Keratinocyte (primary cell): ENCODE data around the gene APOA4. TPM values are rescaled to one million over a fixed set of nuclear protein-coding genes. Genes with fewer than 3 reads are reported as not detected.

Experiments used
- DNase-seq: peaks from one replicate; pipeline ENCODE4 v3.0.0-alpha.2; 2011; ENCODE audit warnings: low read depth, missing footprints, low spot score
- FAIRE-seq: peaks from 2 replicates; lab custom pipeline; 2011; peaks lifted over from hg19 to GRCh38; lab: Jason Lieb, UNC
- H2AFZ ChIP-seq: 2 replicates; pipeline ENCODE4 v1.6.0; 2012; ENCODE audit warnings: low read length, control low read depth, inconsistent platforms; ENCODE audit not compliant: control insufficient read depth
- H3K27ac ChIP-seq: 2 replicates; pipeline ENCODE4 v1.5.1; 2011; ENCODE audit warnings: low read length; ENCODE audit not compliant: control insufficient read depth, insufficient read depth
- H3K27me3 ChIP-seq: 3 replicates; pipeline ENCODE4 v1.6.0; 2011; ENCODE audit warnings: low read length; ENCODE audit not compliant: control insufficient read depth, insufficient read depth; ENCODE audit errors: extremely low read depth
- H3K36me3 ChIP-seq, 2 experiments: 2 replicates in 1 of 2; 3 replicates in 1 of 2; pipeline ENCODE4 v1.5.1; 2011; ENCODE audit warnings: low read length in 2 of 2, mild to moderate bottlenecking in 1 of 2; ENCODE audit not compliant: control insufficient read depth in 2 of 2, insufficient read depth in 2 of 2; ENCODE audit errors: extremely low read depth in 1 of 2
- H3K4me1 ChIP-seq: 3 replicates; pipeline ENCODE4 v1.5.1; 2011; ENCODE audit warnings: low read length; ENCODE audit not compliant: control insufficient read depth, insufficient read depth; ENCODE audit errors: extremely low read depth
- H3K4me2 ChIP-seq: 3 replicates; pipeline ENCODE4 v1.6.0; 2011; ENCODE audit warnings: low read depth, low read length; ENCODE audit not compliant: control insufficient read depth, insufficient read depth; ENCODE audit errors: extremely low read depth
- H3K4me3 ChIP-seq, 3 experiments: fragments of 200-600 bp in 1 of 3; sonication (generic) in 1 of 3; 2 replicates in 2 of 3; 3 replicates in 1 of 3; pipeline ENCODE4 v1.5.1; 2011 to 2016; ENCODE audit warnings: low read length in 3 of 3, mild to moderate bottlenecking in 3 of 3, control low read depth in 2 of 3, inconsistent platforms in 1 of 3, low read depth in 1 of 3, mixed read lengths in 1 of 3, mixed run types in 1 of 3, moderate library complexity in 1 of 3; ENCODE audit not compliant: control insufficient read depth in 2 of 3, insufficient read depth in 2 of 3; ENCODE audit errors: extremely low read depth in 1 of 3
- H3K79me2 ChIP-seq: 2 replicates; pipeline ENCODE4 v1.6.0; 2012; ENCODE audit warnings: low read length; ENCODE audit not compliant: control insufficient read depth, insufficient read depth
- H3K9ac ChIP-seq: 3 replicates; pipeline ENCODE4 v1.6.0; 2011; ENCODE audit warnings: low read length; ENCODE audit not compliant: control insufficient read depth, insufficient read depth; ENCODE audit errors: extremely low read depth
- H3K9me1 ChIP-seq: 3 replicates; pipeline ENCODE4 v1.6.0; 2011; ENCODE audit warnings: low read length; ENCODE audit not compliant: control insufficient read depth, insufficient read depth; ENCODE audit errors: extremely low read depth
- H3K9me3 ChIP-seq: 2 replicates; pipeline ENCODE4 v1.5.1; 2012; ENCODE audit warnings: low read depth, low read length; ENCODE audit not compliant: control insufficient read depth
- H4K20me1 ChIP-seq: 3 replicates; pipeline ENCODE4 v1.6.0; 2011; ENCODE audit warnings: low read length; ENCODE audit not compliant: control insufficient read depth, insufficient read depth; ENCODE audit errors: extremely low read depth
- CTCF ChIP-seq, 3 experiments: IDR thresholded peaks in 1 of 3; conservative IDR thresholded peaks in 1 of 3; optimal IDR thresholded peaks in 1 of 3; 2 replicates in 2 of 3; 3 replicates in 1 of 3; pipeline versions ENCODE3 to v1.5.1; 2011; ENCODE audit warnings: low read length in 3 of 3, mild to moderate bottlenecking in 3 of 3, moderate library complexity in 2 of 3, control low read depth in 1 of 3, inconsistent platforms in 1 of 3; ENCODE audit not compliant: insufficient read depth in 2 of 3; ENCODE audit errors: extremely low read depth in 1 of 3
- EZH2 ChIP-seq: IDR thresholded peaks from one replicate; pipeline ENCODE4 v1.6.1; 2012; ENCODE audit warnings: inconsistent platforms, mild to moderate bottlenecking, low read length, moderate library complexity
- dilution Hi-C: fragments of 300-500 bp; cut with MboI; formaldehyde crosslinking; loops from one replicate; pipeline ENCODE4 v1.7.0; 2020; ENCODE audit warnings: low sequenced_read_pairs; ENCODE audit not compliant: extremely low pct_ligation_motif_present
- polyA plus RNA-seq, 5 experiments: library from polyadenylated mRNA; depleted of rRNA in 3 of 5; stranded (reverse) in 3 of 5; stranded (forward) in 1 of 5; unstranded in 1 of 5; fragments of >200 nt; gene quantifications; 1 replicate in 1 of 5; 2 replicates in 3 of 5; 3 replicates in 1 of 5; pipeline versions ENCODE4 v1.2.1 to v1.2.3, GENCODE V29; 2011 to 2012; ENCODE audit warnings: missing spikeins in 2 of 5, low read depth in 1 of 5, low replicate concordance in 1 of 5

Gene APOA4
- polyA plus RNA-seq, 1 donor (not counting 4 experiments of a cell fraction or from before 2014, with no cell fraction given): not detected

- TF ChIP-seq CTCF (optimal IDR thresholded peaks at IDR 0.05 in 1 of 3, IDR thresholded peaks at IDR 0.05 in 1 of 3, conservative IDR thresholded peaks at IDR 0.05 in 1 of 3; ENCODE audit: extremely low read depth in 1 of 3, insufficient read depth in 2 of 3, low read length in 3 of 3) (no peak), EZH2 (no peak)
- FAIRE-seq: no peak
- no peak for DNase-seq
- no peaks in the 10 kb centered on the region for H3K27me3 ChIP-seq
- no peak overlapping the region for H2AFZ ChIP-seq
- no peaks in the 10 kb centered on the region for H3K9me1 ChIP-seq
- peaks cover 16% of the 10 kb centered on the region for H3K4me1 ChIP-seq
- H3K4me2 ChIP-seq: no peak overlapping the region
- H3K9me3 ChIP-seq: no peaks in the 10 kb centered on the region
- H4K20me1 ChIP-seq: no peaks in the 10 kb centered on the region
- H3K36me3 ChIP-seq: peaks cover 9 to 12% of the 10 kb centered on the region in 2 experiments
- no peak overlapping the region for H3K27ac ChIP-seq
- no peak overlapping the region for H3K4me3 ChIP-seq
- H3K79me2 ChIP-seq: no peaks in the 10 kb centered on the region
- no peak overlapping the region for H3K9ac ChIP-seq
- dilution Hi-C loops: no loop called here
Measured at GRCh38 chr11:116864531-116864930, 41.4 kb upstream of the APOA4 start.

GRCh38 chr11:116862951-116863350 is 39.8 kb upstream of the APOA4 start:
- Histone ChIP-seq H3K4me2 (no peak overlapping the region), H3K4me1 (peaks cover 16% of the 10 kb centered on the region), H3K79me2 (no peaks in the 10 kb centered on the region), H3K27me3 (no peaks in the 10 kb centered on the region), H3K9ac (no peak overlapping the region), H4K20me1 (no peaks in the 10 kb centered on the region), H3K9me1 (no peaks in the 10 kb centered on the region), H3K4me3 (no peak overlapping the region), H3K36me3 (peaks cover 14 to 18% of the 10 kb centered on the region in 2 experiments), H3K9me3 (no peaks in the 10 kb centered on the region), H2AFZ (no peak overlapping the region), H3K27ac (peak overlapping the region; percentile 47)
- DNase-seq (no peak), FAIRE-seq (no peak)
- TF ChIP-seq EZH2 (no peak), CTCF (optimal IDR thresholded peaks at IDR 0.05 in 1 of 3, IDR thresholded peaks at IDR 0.05 in 1 of 3, conservative IDR thresholded peaks at IDR 0.05 in 1 of 3; ENCODE audit: extremely low read depth in 1 of 3, insufficient read depth in 2 of 3, low read length in 3 of 3) (no peak)
- dilution Hi-C loops: no loop called here
